ENCODE results near the gene RTN1.

Gene RTN1

GRCh38 chr14:59857328-59857727 is 13.2 kb downstream of the RTN1 start:
- no peak overlapping the region for H3K27ac ChIP-seq
- H3K4me3 ChIP-seq = no peak overlapping the region

DNA sequence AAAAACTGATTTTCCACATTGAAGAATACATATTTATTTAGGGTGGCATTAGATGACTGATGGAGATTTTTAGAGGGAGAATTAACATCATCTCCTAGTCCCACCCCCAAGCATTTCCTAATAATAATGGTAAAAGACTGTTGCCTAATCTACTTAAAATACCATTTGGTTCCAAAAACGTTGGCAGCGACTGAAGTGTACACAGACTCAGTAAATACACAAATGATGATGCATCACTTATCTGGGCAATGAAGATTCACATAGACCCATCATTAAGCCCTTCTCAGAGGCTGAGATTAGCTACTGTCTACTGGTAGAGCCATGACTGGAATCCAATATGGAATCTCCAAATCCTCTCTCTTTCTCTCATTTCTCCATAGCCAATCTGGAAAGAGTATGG is 18.2 kb downstream of the RTN1 start:
- H3K4me3 ChIP-seq = no peak overlapping the region
- no peak overlapping the region for H3K27ac ChIP-seq

DNA sequence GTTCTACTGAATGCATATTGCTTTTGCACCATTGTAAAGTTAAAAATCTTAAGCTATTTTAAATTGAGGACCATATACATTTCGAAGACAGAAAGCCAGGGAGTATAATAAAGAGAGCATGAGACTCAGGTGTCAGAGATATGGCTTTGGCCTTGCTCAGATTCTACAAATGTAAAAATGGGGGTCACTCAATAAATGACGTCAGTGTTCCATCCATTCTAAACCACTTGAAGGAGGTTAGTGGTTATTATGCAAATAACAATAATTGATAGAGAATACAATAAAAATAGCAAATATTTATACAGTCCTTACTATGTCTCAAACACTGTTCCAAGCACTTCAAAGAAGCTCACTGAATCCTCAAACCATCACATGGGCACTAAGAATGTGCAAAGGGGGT is 20.1 kb downstream of the RTN1 start:
- Histone ChIP-seq H3K27ac (no peak overlapping the region), H3K4me3 (no peak overlapping the region)

GRCh38 chr14:59849411-59850130 is 21.0 kb downstream of the RTN1 start:
- peak overlapping the region in 2 of 21 experiments; percentile 5 to 12 for H3K27ac ChIP-seq
- no peak overlapping the region for H3K4me3 ChIP-seq

GRCh38 chr14:59848671-59849070 is 21.9 kb downstream of the RTN1 start:
- no peak overlapping the region for H3K4me3 ChIP-seq
- peak overlapping the region in 1 of 21 experiments; percentile 12 for H3K27ac ChIP-seq

- H3K4me3 ChIP-seq = no peak overlapping the region
- no peak overlapping the region for H3K27ac ChIP-seq
Measured at GRCh38 chr14:59847711-59848110, 22.9 kb downstream of the RTN1 start.

- Histone ChIP-seq H3K27ac (no peak overlapping the region), H3K4me3 (no peak overlapping the region)
Measured at GRCh38 chr14:59846595-59846994, 24.0 kb downstream of the RTN1 start.

DNA sequence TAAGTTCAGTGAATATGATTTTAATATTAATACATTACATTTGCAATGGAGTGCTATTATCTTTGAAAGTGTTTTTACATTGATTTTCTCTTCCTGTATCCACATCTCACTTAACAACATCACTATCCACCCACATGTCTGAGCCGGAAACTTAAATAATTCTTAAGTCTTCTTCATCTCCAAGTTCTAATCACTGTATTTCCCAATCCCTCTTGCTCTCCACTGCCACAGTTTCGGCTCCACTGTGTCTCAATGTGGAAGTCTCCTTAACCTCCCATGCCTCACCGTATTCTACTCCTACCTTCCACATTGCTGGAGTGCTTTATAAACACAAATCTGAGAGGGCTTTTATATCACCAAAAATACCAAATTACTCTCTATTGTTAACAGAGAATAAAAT is 25.3 kb downstream of the RTN1 start:
- no peak overlapping the region for H3K27ac ChIP-seq
- H3K4me3 ChIP-seq = no peak overlapping the region

DNA sequence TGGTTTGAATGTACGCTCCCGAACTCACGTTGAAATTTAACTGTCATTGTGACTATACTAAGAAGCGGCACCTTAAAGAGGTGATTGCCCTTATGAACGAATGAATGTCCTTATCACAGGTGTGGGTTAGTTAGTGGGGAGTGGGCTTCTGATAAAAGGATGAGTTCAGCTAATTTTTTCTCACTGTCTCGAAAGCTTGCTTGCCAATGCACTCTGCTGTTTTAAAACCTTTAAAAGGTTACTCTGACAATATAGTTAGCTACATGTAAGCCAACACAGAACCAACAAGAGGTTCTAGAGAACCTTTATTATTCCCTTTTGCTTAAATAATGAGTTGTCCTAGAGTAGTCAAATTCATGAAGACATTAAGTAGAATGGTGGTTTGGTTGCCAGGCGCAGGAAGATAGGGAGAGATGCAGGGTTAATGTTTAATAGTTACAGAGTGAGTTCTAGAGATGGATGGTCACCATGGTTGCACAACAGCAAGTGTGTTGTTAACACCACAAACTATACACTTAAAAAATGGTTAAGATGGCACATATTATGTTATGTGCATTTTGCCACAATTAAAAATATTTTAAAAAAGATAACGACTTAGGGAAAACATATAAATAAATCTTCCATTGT is 26.3 kb downstream of the RTN1 start:
- Histone ChIP-seq H3K4me3 (no peak overlapping the region), H3K27ac (no peak overlapping the region)

DNA sequence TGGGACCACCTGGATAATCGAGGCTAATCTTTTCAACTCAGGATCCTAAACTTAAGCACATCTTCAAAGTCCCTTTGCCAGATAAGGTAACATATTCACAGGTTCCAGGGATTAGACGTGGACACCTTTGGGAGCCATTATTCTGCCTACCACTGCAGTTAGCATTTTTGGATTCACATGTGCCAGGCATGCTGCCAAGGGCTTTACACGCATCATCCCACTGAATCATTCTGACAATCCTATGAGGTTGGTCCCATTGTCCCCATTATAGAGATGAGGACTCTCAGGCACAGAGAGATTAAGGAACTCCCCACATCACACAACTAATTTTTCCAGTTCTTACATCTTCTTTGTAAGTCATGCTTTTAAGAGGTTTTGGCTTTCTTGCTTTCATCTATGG is 34.5 kb downstream of the RTN1 start:
- Histone ChIP-seq H3K4me3 (no peak overlapping the region), H3K27ac (no peak overlapping the region)

DNA sequence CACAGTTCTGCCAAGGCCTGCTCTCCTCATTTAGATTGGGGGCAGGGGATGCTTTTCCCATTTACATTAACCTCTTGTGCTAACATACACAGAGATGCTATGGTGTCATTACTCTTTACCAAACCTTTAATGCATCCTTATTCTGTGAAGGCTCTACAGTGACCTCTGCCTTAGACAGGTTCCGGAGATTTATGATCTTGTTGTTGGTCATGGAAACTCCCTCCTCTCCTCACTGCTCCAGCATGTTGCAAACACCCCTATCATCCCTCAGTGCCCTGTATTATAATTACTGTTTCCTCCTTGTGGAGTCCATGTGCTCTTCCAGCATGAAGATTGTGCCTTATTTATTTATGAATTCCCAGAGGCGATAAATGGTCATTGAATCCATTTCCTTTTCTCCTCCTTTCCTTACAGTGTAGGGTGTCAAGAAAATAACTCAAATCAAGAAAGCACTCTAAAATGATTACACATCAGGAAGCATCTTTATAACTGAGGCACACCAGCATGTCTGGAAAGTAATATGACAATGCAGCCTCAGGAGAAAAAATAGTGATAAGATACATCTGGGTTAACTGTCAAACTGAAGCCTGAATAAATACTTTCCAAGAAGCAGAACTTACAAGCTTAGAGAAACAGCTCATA is 37.8 kb downstream of the RTN1 start:
- no peak overlapping the region for H3K4me3 ChIP-seq
- H3K27ac ChIP-seq = no peak overlapping the region

GRCh38 chr14:59831121-59831730 is 39.4 kb downstream of the RTN1 start:
- H3K27ac ChIP-seq = no peak overlapping the region
- no peak overlapping the region for H3K4me3 ChIP-seq

DNA sequence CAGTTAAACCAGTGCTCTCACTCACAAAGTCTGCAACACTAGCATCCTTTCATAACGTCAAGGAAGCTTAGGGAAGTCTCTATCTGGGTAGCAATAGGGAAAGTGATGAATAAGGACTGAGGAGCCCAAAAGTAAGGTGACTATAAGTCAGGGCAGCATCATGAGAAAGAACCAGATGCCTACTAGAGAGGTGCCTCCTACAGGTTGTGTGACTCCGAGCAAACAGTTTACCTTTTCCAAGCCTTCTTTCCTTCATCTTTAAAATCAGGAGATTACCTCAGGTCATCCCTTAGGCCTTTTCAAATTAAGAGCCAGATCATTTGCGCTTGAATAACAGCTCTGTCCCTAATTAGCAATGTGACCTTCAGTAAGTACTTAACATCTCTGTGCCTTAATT is 40.2 kb downstream of the RTN1 start:
- H3K27ac ChIP-seq = no peak overlapping the region
- H3K4me3 ChIP-seq = no peak overlapping the region

GRCh38 chr14:59829469-59830337 is 40.9 kb downstream of the RTN1 start:
- peak overlapping the region in 1 of 21 experiments; percentile 2 for H3K27ac ChIP-seq
- H3K4me3 ChIP-seq = no peak overlapping the region

GRCh38 chr14:59828276-59828675 is 42.3 kb downstream of the RTN1 start:
- Histone ChIP-seq H3K27ac (no peak overlapping the region), H3K4me3 (no peak overlapping the region)

DNA sequence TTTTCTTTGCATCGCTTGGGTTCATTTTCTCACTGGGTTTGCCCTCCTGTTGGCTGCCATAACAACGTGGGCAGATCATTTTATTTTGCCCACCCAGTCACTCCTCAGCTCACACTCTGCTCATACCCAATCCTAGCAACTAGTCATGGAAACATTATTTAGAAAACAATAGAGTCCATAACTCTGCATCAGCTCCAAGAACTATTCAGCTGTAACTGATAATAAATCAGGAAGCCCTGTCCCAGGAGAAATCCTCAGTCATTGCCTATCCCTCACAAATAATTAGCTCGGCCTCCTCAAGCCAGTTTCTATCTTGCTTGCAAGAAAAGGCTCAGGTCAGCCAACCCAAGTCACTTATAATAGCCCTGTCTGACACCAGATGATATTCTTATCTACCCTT is 43.2 kb downstream of the RTN1 start:
- Histone ChIP-seq H3K27ac (no peak overlapping the region), H3K4me3 (no peak overlapping the region)

- no peak overlapping the region for H3K27ac ChIP-seq
- H3K4me3 ChIP-seq = no peak overlapping the region
Measured at GRCh38 chr14:59826150-59826549, 44.4 kb downstream of the RTN1 start.

DNA sequence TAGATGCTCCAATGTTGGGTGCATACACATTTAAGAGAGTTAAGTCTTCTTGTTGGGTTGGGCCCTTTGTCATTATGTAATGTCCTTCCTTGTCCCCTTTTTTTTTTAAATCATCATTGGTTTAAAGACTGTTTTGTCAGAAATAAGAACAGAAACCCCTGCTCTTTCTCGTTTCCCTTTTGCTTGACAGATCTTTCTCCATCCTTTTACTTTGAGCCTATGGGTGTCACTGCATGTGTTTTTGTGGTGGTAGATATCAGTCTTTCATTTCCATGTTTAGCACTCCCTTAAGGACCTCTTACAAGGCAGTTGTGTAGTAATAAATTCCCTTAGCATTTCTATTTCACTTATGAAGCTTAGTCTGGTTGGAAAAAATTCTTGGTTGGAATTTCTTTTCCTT is 47.4 kb downstream of the RTN1 start:
- no peak overlapping the region for H3K4me3 ChIP-seq
- H3K27ac ChIP-seq = no peak overlapping the region

GRCh38 chr14:59819446-59820088 is 51.0 kb downstream of the RTN1 start:
- no peak overlapping the region for H3K27ac ChIP-seq
- H3K4me3 ChIP-seq = no peak overlapping the region

Data from skin epidermis (tissue), 12 donors.